HepG2 (cell line): ENCODE results near the gene STEAP1. TPM values are rescaled to one million over a fixed set of nuclear protein-coding genes. Genes with fewer than 3 reads are reported as not detected.

Source experiments
- GATAD1 ChIP-seq: IDR thresholded peaks from 2 replicates; pipeline ENCODE4 v1.6.1; 2016; ENCODE audit warnings: missing genetic modification reagents, missing compliant biosample characterization
- RXRA ChIP-seq: sonication (generic); formaldehyde crosslinking; IDR thresholded peaks from 2 replicates; pipeline ENCODE4 v1.5.1; 2020; ENCODE audit warnings: missing genetic modification reagents
- SALL2 ChIP-seq: sonication (generic); formaldehyde crosslinking; IDR thresholded peaks from 2 replicates; pipeline ENCODE4 v1.8.1; 2023; ENCODE audit warnings: mild to moderate bottlenecking, missing genetic modification reagents, inconsistent platforms
- ZNF3 ChIP-seq: IDR thresholded peaks from 2 replicates; pipeline ENCODE4 v1.7.0; 2017; ENCODE audit warnings: inconsistent platforms
- ZNF501 ChIP-seq: sonication (generic); formaldehyde crosslinking; IDR thresholded peaks from 2 replicates; pipeline ENCODE4 v1.5.1; 2020; ENCODE audit warnings: mild to moderate bottlenecking, moderate library complexity, missing genetic modification reagents
- ZNF556 ChIP-seq: sonication (generic); formaldehyde crosslinking; IDR thresholded peaks from 2 replicates; pipeline ENCODE4 v1.4.0; 2020; ENCODE audit warnings: mild to moderate bottlenecking, missing genetic modification reagents, borderline replicate concordance
- polyA plus RNA-seq, 8 experiments: library from polyadenylated mRNA; depleted of rRNA in 3 of 8; stranded (reverse) in 7 of 8; unstranded in 1 of 8; fragments of >200 nt; fragmentation: Illumina TruSeq in 4 of 8; extraction: Trizol in 4 of 8; gene quantifications; 2 replicates each; pipeline versions ENCODE4 v1.2.1 to v1.2.3, GENCODE V29; 2011 to 2016; ENCODE audit warnings: low read depth in 4 of 8, missing spikeins in 1 of 8, mixed read lengths in 1 of 8; ENCODE audit not compliant: insufficient read depth in 1 of 8
- total RNA-seq, 5 experiments: library from RNA; depleted of rRNA; stranded (reverse); fragments of >200 nt; fragmentation: Illumina TruSeq; extraction: Trizol; gene quantifications; 2 replicates each; pipeline ENCODE4 v1.2.3, GENCODE V29; 2016; ENCODE audit warnings: low read depth in 1 of 5
- TF ChIP-seq, protein P1 (sequence below): IDR thresholded peaks from 2 replicates; pipeline ENCODE4 v1.6.1; 2016; ENCODE audit warnings: low read depth, missing genetic modification reagents, missing compliant biosample characterization
- TF ChIP-seq, protein P2 (sequence below): sonication (generic); formaldehyde crosslinking; IDR thresholded peaks from 2 replicates; pipeline ENCODE4 v1.5.1; 2020; ENCODE audit warnings: mild to moderate bottlenecking, missing genetic modification reagents, borderline replicate concordance
- TF ChIP-seq, protein P3 (sequence below): sonication (generic); formaldehyde crosslinking; IDR thresholded peaks from 2 replicates; pipeline ENCODE4 v1.4.0; 2020; ENCODE audit warnings: mild to moderate bottlenecking, low read depth, missing genetic modification reagents
- TF ChIP-seq, protein P4 (sequence below): sonication (generic); formaldehyde crosslinking; IDR thresholded peaks from 2 replicates; pipeline ENCODE4 v1.4.0; 2020; ENCODE audit warnings: missing genetic modification reagents
- TF ChIP-seq, protein P5 (sequence below): sonication (generic); formaldehyde crosslinking; IDR thresholded peaks from 2 replicates; pipeline ENCODE4 v1.4.0; 2020; ENCODE audit warnings: mild to moderate bottlenecking, missing genetic modification reagents

Gene STEAP1
- total and polyA plus RNA-seq, 2 of the 13 experiments (the other 11 are each of a cell fraction or from before 2014, with no cell fraction given) = 23.2 to 24.2 TPM

DNA sequence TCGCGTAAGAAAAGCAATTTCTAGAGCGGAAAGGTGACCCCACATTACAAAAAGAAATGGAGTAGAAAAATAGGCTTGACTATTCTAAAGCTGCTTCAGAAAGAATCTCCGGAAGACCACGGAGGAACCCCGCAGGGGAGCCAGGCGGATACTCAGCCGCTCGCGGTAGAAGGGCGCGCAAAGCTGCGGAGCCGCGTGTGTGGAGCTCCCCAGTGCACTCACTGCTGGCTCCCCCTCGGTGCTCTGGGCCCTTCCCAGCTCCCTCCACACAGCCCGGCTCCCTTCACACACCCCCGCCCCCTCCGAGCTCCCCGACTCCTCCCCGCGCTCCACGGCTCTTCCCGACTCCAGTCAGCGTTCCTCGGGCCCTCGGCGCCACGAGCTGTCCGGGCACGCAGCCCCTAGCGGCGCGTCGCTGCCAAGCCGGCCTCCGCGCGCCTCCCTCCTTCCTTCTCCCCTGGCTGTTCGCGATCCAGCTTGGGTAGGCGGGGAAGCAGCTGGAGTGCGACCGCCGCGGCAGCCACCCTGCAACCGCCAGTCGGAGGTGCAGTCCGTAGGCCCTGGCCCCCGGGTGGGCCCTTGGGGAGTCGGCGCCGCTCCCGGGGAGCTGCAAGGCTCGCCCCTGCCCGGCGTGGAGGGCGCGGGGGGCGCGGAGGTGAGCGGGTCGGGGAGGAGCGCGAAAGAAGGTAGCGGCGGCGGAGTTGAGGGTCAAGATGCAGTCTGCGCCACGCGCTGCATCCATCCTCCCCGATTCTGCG is 57.3 kb downstream of the STEAP1 start, which contains the start of gene STEAP2 (continued):
- TF ChIP-seq, protein P1, sequence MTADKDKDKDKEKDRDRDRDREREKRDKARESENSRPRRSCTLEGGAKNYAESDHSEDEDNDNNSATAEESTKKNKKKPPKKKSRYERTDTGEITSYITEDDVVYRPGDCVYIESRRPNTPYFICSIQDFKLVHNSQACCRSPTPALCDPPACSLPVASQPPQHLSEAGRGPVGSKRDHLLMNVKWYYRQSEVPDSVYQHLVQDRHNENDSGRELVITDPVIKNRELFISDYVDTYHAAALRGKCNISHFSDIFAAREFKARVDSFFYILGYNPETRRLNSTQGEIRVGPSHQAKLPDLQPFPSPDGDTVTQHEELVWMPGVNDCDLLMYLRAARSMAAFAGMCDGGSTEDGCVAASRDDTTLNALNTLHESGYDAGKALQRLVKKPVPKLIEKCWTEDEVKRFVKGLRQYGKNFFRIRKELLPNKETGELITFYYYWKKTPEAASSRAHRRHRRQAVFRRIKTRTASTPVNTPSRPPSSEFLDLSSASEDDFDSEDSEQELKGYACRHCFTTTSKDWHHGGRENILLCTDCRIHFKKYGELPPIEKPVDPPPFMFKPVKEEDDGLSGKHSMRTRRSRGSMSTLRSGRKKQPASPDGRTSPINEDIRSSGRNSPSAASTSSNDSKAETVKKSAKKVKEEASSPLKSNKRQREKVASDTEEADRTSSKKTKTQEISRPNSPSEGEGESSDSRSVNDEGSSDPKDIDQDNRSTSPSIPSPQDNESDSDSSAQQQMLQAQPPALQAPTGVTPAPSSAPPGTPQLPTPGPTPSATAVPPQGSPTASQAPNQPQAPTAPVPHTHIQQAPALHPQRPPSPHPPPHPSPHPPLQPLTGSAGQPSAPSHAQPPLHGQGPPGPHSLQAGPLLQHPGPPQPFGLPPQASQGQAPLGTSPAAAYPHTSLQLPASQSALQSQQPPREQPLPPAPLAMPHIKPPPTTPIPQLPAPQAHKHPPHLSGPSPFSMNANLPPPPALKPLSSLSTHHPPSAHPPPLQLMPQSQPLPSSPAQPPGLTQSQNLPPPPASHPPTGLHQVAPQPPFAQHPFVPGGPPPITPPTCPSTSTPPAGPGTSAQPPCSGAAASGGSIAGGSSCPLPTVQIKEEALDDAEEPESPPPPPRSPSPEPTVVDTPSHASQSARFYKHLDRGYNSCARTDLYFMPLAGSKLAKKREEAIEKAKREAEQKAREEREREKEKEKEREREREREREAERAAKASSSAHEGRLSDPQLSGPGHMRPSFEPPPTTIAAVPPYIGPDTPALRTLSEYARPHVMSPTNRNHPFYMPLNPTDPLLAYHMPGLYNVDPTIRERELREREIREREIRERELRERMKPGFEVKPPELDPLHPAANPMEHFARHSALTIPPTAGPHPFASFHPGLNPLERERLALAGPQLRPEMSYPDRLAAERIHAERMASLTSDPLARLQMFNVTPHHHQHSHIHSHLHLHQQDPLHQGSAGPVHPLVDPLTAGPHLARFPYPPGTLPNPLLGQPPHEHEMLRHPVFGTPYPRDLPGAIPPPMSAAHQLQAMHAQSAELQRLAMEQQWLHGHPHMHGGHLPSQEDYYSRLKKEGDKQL (CRISPR knock-in tag) = no peak
- TF ChIP-seq, protein P2, sequence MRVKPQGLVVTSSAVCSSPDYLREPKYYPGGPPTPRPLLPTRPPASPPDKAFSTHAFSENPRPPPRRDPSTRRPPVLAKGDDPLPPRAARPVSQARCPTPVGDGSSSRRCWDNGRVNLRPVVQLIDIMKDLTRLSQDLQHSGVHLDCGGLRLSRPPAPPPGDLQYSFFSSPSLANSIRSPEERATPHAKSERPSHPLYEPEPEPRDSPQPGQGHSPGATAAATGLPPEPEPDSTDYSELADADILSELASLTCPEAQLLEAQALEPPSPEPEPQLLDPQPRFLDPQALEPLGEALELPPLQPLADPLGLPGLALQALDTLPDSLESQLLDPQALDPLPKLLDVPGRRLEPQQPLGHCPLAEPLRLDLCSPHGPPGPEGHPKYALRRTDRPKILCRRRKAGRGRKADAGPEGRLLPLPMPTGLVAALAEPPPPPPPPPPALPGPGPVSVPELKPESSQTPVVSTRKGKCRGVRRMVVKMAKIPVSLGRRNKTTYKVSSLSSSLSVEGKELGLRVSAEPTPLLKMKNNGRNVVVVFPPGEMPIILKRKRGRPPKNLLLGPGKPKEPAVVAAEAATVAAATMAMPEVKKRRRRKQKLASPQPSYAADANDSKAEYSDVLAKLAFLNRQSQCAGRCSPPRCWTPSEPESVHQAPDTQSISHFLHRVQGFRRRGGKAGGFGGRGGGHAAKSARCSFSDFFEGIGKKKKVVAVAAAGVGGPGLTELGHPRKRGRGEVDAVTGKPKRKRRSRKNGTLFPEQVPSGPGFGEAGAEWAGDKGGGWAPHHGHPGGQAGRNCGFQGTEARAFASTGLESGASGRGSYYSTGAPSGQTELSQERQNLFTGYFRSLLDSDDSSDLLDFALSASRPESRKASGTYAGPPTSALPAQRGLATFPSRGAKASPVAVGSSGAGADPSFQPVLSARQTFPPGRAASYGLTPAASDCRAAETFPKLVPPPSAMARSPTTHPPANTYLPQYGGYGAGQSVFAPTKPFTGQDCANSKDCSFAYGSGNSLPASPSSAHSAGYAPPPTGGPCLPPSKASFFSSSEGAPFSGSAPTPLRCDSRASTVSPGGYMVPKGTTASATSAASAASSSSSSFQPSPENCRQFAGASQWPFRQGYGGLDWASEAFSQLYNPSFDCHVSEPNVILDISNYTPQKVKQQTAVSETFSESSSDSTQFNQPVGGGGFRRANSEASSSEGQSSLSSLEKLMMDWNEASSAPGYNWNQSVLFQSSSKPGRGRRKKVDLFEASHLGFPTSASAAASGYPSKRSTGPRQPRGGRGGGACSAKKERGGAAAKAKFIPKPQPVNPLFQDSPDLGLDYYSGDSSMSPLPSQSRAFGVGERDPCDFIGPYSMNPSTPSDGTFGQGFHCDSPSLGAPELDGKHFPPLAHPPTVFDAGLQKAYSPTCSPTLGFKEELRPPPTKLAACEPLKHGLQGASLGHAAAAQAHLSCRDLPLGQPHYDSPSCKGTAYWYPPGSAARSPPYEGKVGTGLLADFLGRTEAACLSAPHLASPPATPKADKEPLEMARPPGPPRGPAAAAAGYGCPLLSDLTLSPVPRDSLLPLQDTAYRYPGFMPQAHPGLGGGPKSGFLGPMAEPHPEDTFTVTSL (CRISPR knock-in tag) = no peak; the same call in none of the 2 replicates
- TF ChIP-seq GATAD1 (CRISPR knock-in tag) (peak; percentile 58; the same call in 1 of the 2 replicates), ZNF556 (peak; percentile 97), ZNF3 (CRISPR knock-in tag) (no peak; the same call in 1 of the 2 replicates), RXRA (CRISPR knock-in tag) (peak; percentile 68; the same call in 1 of the 2 replicates), SALL2 (CRISPR knock-in tag) (0 out of 2 replicates have a peak, but pooled peaks have one; percentile 39), ZNF501 (CRISPR knock-in tag) (peak; percentile 90)
- TF ChIP-seq, protein P3, sequence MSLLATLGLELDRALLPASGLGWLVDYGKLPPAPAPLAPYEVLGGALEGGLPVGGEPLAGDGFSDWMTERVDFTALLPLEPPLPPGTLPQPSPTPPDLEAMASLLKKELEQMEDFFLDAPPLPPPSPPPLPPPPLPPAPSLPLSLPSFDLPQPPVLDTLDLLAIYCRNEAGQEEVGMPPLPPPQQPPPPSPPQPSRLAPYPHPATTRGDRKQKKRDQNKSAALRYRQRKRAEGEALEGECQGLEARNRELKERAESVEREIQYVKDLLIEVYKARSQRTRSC = no peak
- TF ChIP-seq, protein P4, sequence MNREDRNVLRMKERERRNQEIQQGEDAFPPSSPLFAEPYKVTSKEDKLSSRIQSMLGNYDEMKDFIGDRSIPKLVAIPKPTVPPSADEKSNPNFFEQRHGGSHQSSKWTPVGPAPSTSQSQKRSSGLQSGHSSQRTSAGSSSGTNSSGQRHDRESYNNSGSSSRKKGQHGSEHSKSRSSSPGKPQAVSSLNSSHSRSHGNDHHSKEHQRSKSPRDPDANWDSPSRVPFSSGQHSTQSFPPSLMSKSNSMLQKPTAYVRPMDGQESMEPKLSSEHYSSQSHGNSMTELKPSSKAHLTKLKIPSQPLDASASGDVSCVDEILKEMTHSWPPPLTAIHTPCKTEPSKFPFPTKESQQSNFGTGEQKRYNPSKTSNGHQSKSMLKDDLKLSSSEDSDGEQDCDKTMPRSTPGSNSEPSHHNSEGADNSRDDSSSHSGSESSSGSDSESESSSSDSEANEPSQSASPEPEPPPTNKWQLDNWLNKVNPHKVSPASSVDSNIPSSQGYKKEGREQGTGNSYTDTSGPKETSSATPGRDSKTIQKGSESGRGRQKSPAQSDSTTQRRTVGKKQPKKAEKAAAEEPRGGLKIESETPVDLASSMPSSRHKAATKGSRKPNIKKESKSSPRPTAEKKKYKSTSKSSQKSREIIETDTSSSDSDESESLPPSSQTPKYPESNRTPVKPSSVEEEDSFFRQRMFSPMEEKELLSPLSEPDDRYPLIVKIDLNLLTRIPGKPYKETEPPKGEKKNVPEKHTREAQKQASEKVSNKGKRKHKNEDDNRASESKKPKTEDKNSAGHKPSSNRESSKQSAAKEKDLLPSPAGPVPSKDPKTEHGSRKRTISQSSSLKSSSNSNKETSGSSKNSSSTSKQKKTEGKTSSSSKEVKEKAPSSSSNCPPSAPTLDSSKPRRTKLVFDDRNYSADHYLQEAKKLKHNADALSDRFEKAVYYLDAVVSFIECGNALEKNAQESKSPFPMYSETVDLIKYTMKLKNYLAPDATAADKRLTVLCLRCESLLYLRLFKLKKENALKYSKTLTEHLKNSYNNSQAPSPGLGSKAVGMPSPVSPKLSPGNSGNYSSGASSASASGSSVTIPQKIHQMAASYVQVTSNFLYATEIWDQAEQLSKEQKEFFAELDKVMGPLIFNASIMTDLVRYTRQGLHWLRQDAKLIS (CRISPR knock-in tag) = no peak
- TF ChIP-seq, protein P5, sequence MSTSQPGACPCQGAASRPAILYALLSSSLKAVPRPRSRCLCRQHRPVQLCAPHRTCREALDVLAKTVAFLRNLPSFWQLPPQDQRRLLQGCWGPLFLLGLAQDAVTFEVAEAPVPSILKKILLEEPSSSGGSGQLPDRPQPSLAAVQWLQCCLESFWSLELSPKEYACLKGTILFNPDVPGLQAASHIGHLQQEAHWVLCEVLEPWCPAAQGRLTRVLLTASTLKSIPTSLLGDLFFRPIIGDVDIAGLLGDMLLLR (CRISPR knock-in tag) = peak; percentile 92
